HepG2 (cell line): Measurements from ENCODE around the gene DYNC2H1. TPM values are rescaled to one million over a fixed set of nuclear protein-coding genes. Genes with fewer than 3 reads are reported as not detected.
A peak's percentile ranks its signal among the peaks of the same experiment; 100 is the strongest.

Source experiments
- AHDC1 ChIP-seq: sonication (generic); formaldehyde crosslinking; IDR thresholded peaks from 2 replicates; pipeline ENCODE4 v1.5.1; 2020; ENCODE audit warnings: mild to moderate bottlenecking, missing genetic modification reagents, borderline replicate concordance
- FOXA1 ChIP-seq, 2 experiments: fragments of 450-650 bp in 1 of 2; sonication (generic) in 1 of 2; formaldehyde crosslinking in 1 of 2; IDR thresholded peaks; 2 replicates each; pipeline versions ENCODE4 v1.4.0 to v1.6.1; 2016 to 2020; ENCODE audit warnings: missing genetic modification reagents in 1 of 2
- FOXA3 ChIP-seq: IDR thresholded peaks from 2 replicates; pipeline ENCODE4 v1.6.1; 2016; ENCODE audit warnings: missing genetic modification reagents, missing compliant biosample characterization
- FOXP1 ChIP-seq, 2 experiments: fragments of 450-650 bp in 1 of 2; IDR thresholded peaks; 2 replicates each; pipeline ENCODE4 v1.6.1; 2017 to 2018; ENCODE audit warnings: antibody characterized with exemption in 1 of 2
- GATAD2A ChIP-seq: IDR thresholded peaks from 2 replicates; pipeline ENCODE4 v1.6.1; 2016
- KAT2B ChIP-seq: fragments of 150-350 bp; IDR thresholded peaks from 2 replicates; pipeline ENCODE4 v1.6.1; 2014; ENCODE audit warnings: low read depth, low read length, borderline replicate concordance
- KLF13 ChIP-seq: sonication (generic); formaldehyde crosslinking; IDR thresholded peaks from 2 replicates; pipeline ENCODE4 v1.4.0; 2020; ENCODE audit warnings: mild to moderate bottlenecking, missing genetic modification reagents
- RAD21 ChIP-seq: fragments of 450-650 bp; formaldehyde crosslinking; IDR thresholded peaks from 2 replicates; pipeline ENCODE4 v1.5.0; 2020; ENCODE audit warnings: mild to moderate bottlenecking
- RBM22 ChIP-seq: fragments of 200-400 bp; formaldehyde crosslinking; optimal IDR thresholded peaks from 2 replicates; pipeline ENCODE3; 2017; ENCODE audit warnings: mild to moderate bottlenecking, low read length, moderate library complexity
- RXRB ChIP-seq: IDR thresholded peaks from 2 replicates; pipeline ENCODE4 v1.6.1; 2016; ENCODE audit warnings: borderline replicate concordance, missing genetic modification reagents, missing compliant biosample characterization
- TBL1XR1 ChIP-seq: fragments of 150-350 bp; IDR thresholded peaks from 2 replicates; pipeline ENCODE4 v1.6.1; 2014; ENCODE audit warnings: borderline replicate concordance, low read length; ENCODE audit not compliant: partially characterized antibody
- U2AF2 ChIP-seq: fragments of 200-400 bp; formaldehyde crosslinking; IDR thresholded peaks from 2 replicates; pipeline ENCODE4 v1.6.1; 2017; ENCODE audit warnings: low read depth, mild to moderate bottlenecking, low read length
- WIZ ChIP-seq: sonication (generic); formaldehyde crosslinking; IDR thresholded peaks from 2 replicates; pipeline ENCODE4 v1.5.1; 2020; ENCODE audit warnings: mild to moderate bottlenecking, missing genetic modification reagents
- ZBTB42 ChIP-seq: sonication (generic); formaldehyde crosslinking; IDR thresholded peaks from 2 replicates; pipeline ENCODE4 v1.5.0; 2020; ENCODE audit warnings: mild to moderate bottlenecking, missing genetic modification reagents
- ZNF530 ChIP-seq: sonication (generic); formaldehyde crosslinking; IDR thresholded peaks from 2 replicates; pipeline ENCODE4 v1.5.0; 2020; ENCODE audit warnings: low read depth, mild to moderate bottlenecking, missing genetic modification reagents
- ZNF670 ChIP-seq: sonication (generic); formaldehyde crosslinking; IDR thresholded peaks from 2 replicates; pipeline ENCODE4 v1.8.0; 2022; ENCODE audit warnings: mild to moderate bottlenecking, missing genetic modification reagents, borderline replicate concordance
- ZNF784 ChIP-seq: sonication (generic); formaldehyde crosslinking; IDR thresholded peaks from 2 replicates; pipeline ENCODE4 v1.5.1; 2020; ENCODE audit warnings: missing genetic modification reagents, mild to moderate bottlenecking, borderline replicate concordance
- polyA plus RNA-seq, 8 experiments: library from polyadenylated mRNA; depleted of rRNA in 3 of 8; stranded (reverse) in 7 of 8; unstranded in 1 of 8; fragments of >200 nt; fragmentation: Illumina TruSeq in 4 of 8; extraction: Trizol in 4 of 8; gene quantifications; 2 replicates each; pipeline versions ENCODE4 v1.2.1 to v1.2.3, GENCODE V29; 2011 to 2016; ENCODE audit warnings: low read depth in 4 of 8, missing spikeins in 1 of 8, mixed read lengths in 1 of 8; ENCODE audit not compliant: insufficient read depth in 1 of 8
- total RNA-seq, 5 experiments: library from RNA; depleted of rRNA; stranded (reverse); fragments of >200 nt; fragmentation: Illumina TruSeq; extraction: Trizol; gene quantifications; 2 replicates each; pipeline ENCODE4 v1.2.3, GENCODE V29; 2016; ENCODE audit warnings: low read depth in 1 of 5
- TF ChIP-seq, protein P1 (sequence below): sonication (generic); formaldehyde crosslinking; IDR thresholded peaks from 2 replicates; pipeline ENCODE4 v1.8.0; 2022; ENCODE audit warnings: mild to moderate bottlenecking, missing genetic modification reagents, moderate library complexity
- TF ChIP-seq, protein P2 (sequence below): sonication (generic); formaldehyde crosslinking; conservative IDR thresholded peaks from 2 replicates; pipeline ENCODE4 v1.4.0; 2020; ENCODE audit warnings: mild to moderate bottlenecking, missing genetic modification reagents, moderate library complexity

The DYNC2H1 gene
- total and polyA plus RNA-seq, 2 of the 13 experiments (the other 11 are each of a cell fraction or from before 2014, with no cell fraction given): 0.49 to 0.66 TPM

DNA sequence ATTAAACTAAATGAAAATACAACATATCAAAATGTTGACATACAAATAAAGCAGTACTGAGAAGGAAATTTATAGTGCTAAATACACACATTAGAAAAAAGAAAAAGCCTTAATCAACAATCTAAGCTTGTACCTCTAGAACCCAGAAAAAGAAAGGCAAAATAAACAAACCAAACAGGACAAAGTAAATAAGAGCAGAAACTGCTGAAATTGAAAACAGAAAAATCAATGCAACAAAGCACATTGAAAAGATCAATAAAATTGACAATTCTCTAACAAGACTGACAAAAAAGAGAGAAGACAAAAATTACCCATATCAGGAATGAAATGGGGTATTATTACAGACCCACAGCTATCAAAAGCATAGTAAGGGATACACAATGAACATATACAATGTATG is 38.2 kb upstream of the DYNC2H1 start (continued):
- TF ChIP-seq AHDC1: peak; percentile 21; the same call in 1 of the 2 replicates
- no peak for TF ChIP-seq ZNF784 (CRISPR knock-in tag)
- TF ChIP-seq FOXA3: peak; percentile 76
- peak; percentile 90 for TF ChIP-seq GATAD2A (CRISPR knock-in tag)
- no peak for TF ChIP-seq U2AF2
- TF ChIP-seq ZNF530: no peak
- 0 out of 2 replicates have a peak, but pooled peaks have one; percentile 17 for TF ChIP-seq RXRB (CRISPR knock-in tag)
- TF ChIP-seq RBM22: no peak
- TF ChIP-seq, protein P1, sequence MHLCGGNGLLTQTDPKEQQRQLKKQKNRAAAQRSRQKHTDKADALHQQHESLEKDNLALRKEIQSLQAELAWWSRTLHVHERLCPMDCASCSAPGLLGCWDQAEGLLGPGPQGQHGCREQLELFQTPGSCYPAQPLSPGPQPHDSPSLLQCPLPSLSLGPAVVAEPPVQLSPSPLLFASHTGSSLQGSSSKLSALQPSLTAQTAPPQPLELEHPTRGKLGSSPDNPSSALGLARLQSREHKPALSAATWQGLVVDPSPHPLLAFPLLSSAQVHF (CRISPR knock-in tag): no peak
- TF ChIP-seq, protein P2, sequence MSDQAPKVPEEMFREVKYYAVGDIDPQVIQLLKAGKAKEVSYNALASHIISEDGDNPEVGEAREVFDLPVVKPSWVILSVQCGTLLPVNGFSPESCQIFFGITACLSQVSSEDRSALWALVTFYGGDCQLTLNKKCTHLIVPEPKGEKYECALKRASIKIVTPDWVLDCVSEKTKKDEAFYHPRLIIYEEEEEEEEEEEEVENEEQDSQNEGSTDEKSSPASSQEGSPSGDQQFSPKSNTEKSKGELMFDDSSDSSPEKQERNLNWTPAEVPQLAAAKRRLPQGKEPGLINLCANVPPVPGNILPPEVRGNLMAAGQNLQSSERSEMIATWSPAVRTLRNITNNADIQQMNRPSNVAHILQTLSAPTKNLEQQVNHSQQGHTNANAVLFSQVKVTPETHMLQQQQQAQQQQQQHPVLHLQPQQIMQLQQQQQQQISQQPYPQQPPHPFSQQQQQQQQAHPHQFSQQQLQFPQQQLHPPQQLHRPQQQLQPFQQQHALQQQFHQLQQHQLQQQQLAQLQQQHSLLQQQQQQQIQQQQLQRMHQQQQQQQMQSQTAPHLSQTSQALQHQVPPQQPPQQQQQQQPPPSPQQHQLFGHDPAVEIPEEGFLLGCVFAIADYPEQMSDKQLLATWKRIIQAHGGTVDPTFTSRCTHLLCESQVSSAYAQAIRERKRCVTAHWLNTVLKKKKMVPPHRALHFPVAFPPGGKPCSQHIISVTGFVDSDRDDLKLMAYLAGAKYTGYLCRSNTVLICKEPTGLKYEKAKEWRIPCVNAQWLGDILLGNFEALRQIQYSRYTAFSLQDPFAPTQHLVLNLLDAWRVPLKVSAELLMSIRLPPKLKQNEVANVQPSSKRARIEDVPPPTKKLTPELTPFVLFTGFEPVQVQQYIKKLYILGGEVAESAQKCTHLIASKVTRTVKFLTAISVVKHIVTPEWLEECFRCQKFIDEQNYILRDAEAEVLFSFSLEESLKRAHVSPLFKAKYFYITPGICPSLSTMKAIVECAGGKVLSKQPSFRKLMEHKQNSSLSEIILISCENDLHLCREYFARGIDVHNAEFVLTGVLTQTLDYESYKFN (CRISPR knock-in tag): peak; percentile 52
- no peak for TF ChIP-seq ZNF670 (CRISPR knock-in tag)
- TF ChIP-seq KLF13: no peak
- TF ChIP-seq WIZ (CRISPR knock-in tag): no peak
- TF ChIP-seq TBL1XR1: no peak
- TF ChIP-seq RAD21 (CRISPR knock-in tag): no peak
- TF ChIP-seq FOXA1 (IDR thresholded peaks at IDR 0.05): peak; percentile 48; the same call in 1 of the 2 replicates
- TF ChIP-seq FOXA1 (CRISPR knock-in tag; IDR thresholded peaks at IDR 0.05): no peak
- TF ChIP-seq FOXP1 (IDR thresholded peaks at IDR 0.05): no peak
- 0 out of 2 replicates have a peak, but pooled peaks have one; percentile 22 for TF ChIP-seq FOXP1 (CRISPR knock-in tag; IDR thresholded peaks at IDR 0.05)
- TF ChIP-seq KAT2B: peak; percentile 95
- TF ChIP-seq ZBTB42 (CRISPR knock-in tag): no peak
